Stimulated activated CD8-positive, alpha-beta memory T cell treated with anti-CD3 and anti-CD28 coated beads, Interleukin-7, amount 100 ng/mL, for 24 hours (primary cell): ENCODE measurements around the gene OR11L1.

Source experiments
- DNase-seq: peaks from one replicate; pipeline ENCODE4 v3.0.0-alpha.2; 2020; ENCODE audit warnings: low read depth

The OR11L1 gene

DNA sequence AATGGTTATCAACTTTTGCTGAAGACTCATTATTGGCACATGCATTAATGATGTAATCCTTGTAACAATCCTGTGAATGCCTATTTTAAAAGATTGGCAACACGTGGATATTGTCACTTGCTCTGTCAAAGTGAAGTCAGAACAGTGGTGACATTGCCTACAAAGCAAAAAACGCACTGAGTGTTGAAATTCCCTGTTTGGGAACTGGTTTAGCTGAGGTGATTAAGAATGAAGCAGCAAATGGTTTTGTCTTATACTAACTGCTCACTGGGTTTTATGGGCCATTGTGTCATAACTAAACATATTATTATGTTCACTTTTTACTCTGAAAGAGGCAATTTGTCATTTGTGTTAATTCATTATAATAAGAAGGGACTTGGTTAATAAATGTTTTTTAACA, 29.1 kb downstream of the OR11L1 start:
- no peak for DNase-seq

DNA sequence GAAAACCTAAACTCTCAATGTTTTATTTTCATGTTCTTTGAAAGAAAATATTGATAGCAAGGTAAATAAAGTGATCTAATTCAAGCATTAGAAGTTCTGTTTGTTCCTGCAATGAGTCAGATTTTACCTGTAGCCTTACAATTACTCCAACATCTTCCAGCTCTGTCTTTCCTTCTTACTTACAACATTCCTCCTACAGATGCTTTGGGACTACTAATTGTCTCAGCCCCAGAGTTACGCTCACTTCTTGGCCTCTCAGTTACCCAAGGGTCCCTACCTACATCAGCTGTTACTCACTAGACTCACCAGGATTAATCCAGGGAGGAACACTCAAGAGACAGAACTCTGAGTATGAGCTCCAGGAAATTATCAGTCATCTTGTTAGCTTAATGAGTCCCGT, 44.2 kb downstream of the OR11L1 start:
- no peak for DNase-seq
